ENCODE results near the gene CAB39L.
"Not testable (repeated sequence)": the region's sequence is repeated elsewhere in the genome, so short reads cannot be mapped to it uniquely, and the experiment has no call there.

The CAB39L gene

GRCh38 chr13:49342454-49342853, 101.4 kb downstream of the CAB39L start:
- no peak for DNase-seq

- DNase-seq, result no peak
These were observed 101.9 kb downstream of the CAB39L start for GRCh38 chr13:49341941-49342340.

GRCh38 chr13:49341517-49341916, 102.3 kb downstream of the CAB39L start:
- no peak for DNase-seq

GRCh38 chr13:49340161-49340560, 103.7 kb downstream of the CAB39L start:
- DNase-seq, result no peak

- no peak for DNase-seq
These were observed 107.2 kb downstream of the CAB39L start for GRCh38 chr13:49336655-49337054.

GRCh38 chr13:49330546-49330864, 113.4 kb downstream of the CAB39L start:
- no peak for DNase-seq

- DNase-seq, result no peak
These were observed 113.9 kb downstream of the CAB39L start for GRCh38 chr13:49329831-49330545.

GRCh38 chr13:49327145-49327544, 116.7 kb downstream of the CAB39L start:
- DNase-seq, result not testable (repeated sequence)

GRCh38 chr13:49326222-49326917, 117.5 kb downstream of the CAB39L start:
- no peak for DNase-seq

- no peak for DNase-seq
These were observed 120.5 kb downstream of the CAB39L start for GRCh38 chr13:49323344-49323743.

- DNase-seq, result no peak
These were observed 121.2 kb downstream of the CAB39L start for GRCh38 chr13:49322702-49323101.

GRCh38 chr13:49320975-49321374, 122.9 kb downstream of the CAB39L start:
- no peak for DNase-seq

- DNase-seq, result no peak
These were observed 123.9 kb downstream of the CAB39L start for GRCh38 chr13:49319951-49320350.

GRCh38 chr13:49319551-49319950, 124.3 kb downstream of the CAB39L start:
- DNase-seq, result no peak

GRCh38 chr13:49315756-49316482, 127.9 kb downstream of the CAB39L start:
- DNase-seq, result no peak

- no peak for DNase-seq
These were observed 128.8 kb downstream of the CAB39L start for GRCh38 chr13:49315036-49315565.

GRCh38 chr13:49314344-49314882, 129.5 kb downstream of the CAB39L start:
- DNase-seq, result no peak

- DNase-seq, result no peak
These were observed 132.0 kb downstream of the CAB39L start for GRCh38 chr13:49311816-49312215.

GRCh38 chr13:49310251-49310650, 133.6 kb downstream of the CAB39L start:
- no peak for DNase-seq

- no peak for DNase-seq
These were observed 134.9 kb downstream of the CAB39L start for GRCh38 chr13:49308921-49309408.

GRCh38 chr13:49308097-49308875, 135.6 kb downstream of the CAB39L start:
- no peak for DNase-seq

GRCh38 chr13:49307365-49307764, 136.5 kb downstream of the CAB39L start:
- no peak for DNase-seq

Measured in activated CD4-positive, alpha-beta T cell treated with anti-CD3 and anti-CD28 coated beads, Interleukin-2, amount 50 U/mL, for 48 hours (primary cell).